Measurements from ENCODE around the gene NDUFA13. TPM values are rescaled to one million over a fixed set of nuclear protein-coding genes. Genes with fewer than 3 reads are reported as not detected.

NDUFA13 gene
- total RNA-seq, 4 donors from 2014 or later = 57.4 to 97.2 (median 63.9) TPM

DNA sequence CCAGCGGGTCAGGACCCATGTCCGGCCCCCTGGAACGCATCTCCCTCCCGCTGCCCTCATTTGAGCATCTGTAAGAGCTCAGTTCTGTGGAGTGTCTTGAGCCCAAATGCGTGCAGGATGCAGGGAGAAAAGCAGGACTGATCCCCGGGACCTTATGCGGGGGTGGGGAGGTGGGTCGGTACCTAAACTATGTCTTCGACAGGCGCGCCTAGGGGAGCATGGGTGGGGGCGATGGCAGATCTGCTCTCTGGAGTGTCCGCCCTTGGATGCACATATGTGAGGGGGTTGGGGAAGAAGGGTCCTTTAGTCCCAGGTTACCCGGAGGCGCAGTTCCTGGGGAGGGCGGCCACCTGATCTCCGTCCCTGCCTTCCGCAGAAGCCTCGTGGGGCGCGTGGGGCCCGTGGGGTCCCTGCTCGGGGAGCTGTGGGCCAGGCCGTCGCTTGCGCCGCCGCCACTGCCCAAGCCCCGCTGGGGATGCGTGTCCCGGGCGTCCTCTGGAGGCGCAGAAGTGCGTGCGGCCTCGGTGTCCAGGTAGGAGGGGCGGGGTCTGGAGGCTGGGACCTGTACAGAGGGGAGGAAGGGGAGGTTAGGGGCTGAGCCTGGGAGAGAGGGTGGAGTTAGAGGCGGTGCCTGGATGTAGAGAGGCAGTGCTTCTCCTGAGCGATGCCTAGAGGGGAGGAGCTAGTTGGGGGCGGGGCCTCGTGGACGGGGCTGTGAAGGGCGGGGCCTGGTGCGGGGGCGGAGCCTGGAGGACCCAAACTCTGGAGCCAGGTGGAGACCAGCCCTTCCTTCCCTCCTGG, 24.9 kb downstream of the NDUFA13 start:
- peak; percentile 47 for DNase-seq (ENCODE audit: low spot score)
- TF ChIP-seq, protein P1, sequence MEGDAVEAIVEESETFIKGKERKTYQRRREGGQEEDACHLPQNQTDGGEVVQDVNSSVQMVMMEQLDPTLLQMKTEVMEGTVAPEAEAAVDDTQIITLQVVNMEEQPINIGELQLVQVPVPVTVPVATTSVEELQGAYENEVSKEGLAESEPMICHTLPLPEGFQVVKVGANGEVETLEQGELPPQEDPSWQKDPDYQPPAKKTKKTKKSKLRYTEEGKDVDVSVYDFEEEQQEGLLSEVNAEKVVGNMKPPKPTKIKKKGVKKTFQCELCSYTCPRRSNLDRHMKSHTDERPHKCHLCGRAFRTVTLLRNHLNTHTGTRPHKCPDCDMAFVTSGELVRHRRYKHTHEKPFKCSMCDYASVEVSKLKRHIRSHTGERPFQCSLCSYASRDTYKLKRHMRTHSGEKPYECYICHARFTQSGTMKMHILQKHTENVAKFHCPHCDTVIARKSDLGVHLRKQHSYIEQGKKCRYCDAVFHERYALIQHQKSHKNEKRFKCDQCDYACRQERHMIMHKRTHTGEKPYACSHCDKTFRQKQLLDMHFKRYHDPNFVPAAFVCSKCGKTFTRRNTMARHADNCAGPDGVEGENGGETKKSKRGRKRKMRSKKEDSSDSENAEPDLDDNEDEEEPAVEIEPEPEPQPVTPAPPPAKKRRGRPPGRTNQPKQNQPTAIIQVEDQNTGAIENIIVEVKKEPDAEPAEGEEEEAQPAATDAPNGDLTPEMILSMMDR (IDR thresholded peaks at IDR 0.05) = no peak
- peak; percentile 29 for ATAC-seq (ENCODE audit: low FRiP score)

DNA sequence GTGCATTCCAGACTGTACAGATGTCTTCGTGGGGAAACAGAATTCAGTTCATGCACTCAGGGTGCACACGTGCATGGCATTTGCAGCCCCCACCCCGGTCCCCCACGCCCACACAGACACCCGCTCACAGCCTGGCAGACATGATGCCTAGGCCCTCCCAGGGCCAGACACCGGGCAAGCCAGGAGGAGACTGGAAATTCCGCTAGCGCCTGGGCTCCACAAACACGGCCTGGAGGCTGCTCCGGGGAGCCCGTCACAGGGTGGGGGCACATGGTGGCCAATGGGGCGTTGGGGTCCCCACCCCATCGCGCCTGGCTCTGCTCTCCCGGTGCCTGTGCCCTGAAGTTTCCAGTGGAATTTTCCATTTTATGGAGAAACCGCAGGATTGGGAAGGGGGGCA, 25.6 kb downstream of the NDUFA13 start:
- ATAC-seq (ENCODE audit: low FRiP score) = no peak

DNA sequence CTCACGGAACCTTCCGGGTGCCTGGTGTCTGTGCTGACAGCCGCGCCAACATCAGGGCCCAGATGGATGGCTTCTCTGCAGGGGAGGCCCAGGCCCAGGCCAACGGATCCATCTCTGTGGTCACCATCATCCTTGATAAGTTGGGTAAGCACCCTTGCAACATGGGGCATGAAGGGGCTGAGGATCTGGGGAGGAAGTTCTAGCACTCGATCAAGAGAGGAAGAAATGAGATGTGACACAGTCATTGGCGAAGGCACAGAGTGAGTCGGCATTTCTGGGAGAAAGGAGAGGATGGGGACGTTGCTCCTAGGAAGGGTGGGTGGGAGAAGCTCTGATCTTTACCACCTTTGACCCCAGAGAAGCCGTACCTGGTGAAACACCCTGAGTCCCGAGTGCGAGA, 26.5 kb downstream of the NDUFA13 start:
- DNase-seq (ENCODE audit: low spot score) (no peak), ATAC-seq (ENCODE audit: low FRiP score) (no peak)
- TF ChIP-seq, protein P1 (IDR thresholded peaks at IDR 0.05) = no peak

More for the DNA sequence above, 25.6 kb downstream of the NDUFA13 start:
- no peak for DNase-seq (ENCODE audit: low spot score)
- TF ChIP-seq, protein P1 (IDR thresholded peaks at IDR 0.05) = no peak

DNA sequence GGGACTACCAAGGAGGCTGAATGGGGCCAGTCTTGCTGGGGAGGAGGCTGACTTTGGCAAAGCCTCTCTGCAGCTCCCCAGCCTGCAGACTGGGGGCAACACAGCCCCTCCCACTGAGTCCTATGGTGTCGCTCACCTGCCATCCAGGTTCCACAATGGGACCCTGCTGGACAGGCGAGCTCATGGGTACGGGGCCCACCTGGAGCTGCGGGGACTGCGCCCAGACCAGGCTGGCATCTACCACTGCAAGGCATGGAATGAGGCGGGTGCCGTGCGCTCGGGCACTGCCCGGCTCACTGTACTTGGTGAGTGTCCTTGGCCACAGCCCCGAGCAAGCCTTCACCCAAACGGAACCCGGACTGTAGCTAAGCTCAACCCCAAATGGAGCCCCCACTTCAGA, 27.1 kb downstream of the NDUFA13 start:
- no peak for DNase-seq (ENCODE audit: low spot score)
- no peak for ATAC-seq (ENCODE audit: low FRiP score)
- TF ChIP-seq, protein P1 (IDR thresholded peaks at IDR 0.05) = no peak

DNA sequence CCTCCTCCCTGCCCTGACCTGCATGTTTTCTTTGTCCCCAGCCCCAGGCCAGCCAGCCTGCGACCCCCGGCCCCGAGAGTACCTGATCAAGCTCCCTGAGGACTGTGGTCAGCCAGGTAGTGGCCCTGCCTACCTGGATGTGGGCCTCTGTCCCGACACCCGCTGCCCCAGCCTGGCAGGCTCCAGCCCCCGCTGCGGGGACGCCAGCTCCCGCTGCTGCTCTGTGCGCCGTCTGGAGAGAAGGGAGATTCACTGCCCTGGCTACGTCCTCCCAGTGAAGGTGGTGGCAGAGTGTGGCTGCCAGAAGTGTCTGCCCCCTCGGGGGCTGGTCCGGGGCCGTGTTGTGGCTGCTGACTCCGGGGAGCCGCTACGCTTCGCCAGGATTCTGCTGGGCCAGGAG, 27.6 kb downstream of the NDUFA13 start:
- TF ChIP-seq, protein P1 (IDR thresholded peaks at IDR 0.05) = no peak
- ATAC-seq (ENCODE audit: low FRiP score) (no peak), DNase-seq (ENCODE audit: low spot score) (no peak)

DNA sequence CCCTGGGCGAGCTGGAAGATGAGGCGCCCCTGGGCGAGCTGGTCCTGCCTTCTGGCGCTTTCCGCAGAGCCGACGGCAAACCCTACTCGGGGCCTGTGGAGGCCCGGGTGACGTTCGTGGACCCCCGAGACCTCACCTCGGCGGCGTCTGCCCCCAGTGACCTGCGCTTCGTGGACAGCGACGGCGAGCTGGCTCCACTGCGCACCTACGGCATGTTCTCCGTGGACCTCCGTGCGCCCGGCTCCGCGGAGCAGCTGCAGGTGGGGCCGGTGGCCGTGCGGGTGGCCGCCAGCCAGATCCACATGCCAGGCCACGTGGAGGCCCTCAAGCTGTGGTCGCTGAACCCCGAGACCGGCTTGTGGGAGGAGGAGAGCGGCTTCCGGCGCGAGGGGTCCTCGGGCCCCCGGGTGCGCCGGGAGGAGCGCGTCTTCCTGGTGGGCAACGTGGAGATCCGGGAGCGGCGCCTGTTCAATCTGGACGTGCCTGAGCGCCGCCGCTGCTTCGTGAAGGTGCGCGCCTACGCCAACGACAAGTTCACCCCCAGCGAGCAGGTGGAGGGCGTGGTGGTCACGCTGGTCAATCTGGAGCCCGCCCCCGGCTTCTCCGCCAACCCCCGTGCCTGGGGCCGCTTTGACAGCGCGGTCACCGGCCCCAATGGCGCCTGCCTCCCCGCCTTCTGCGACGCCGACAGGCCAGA, 28.4 kb downstream of the NDUFA13 start:
- ATAC-seq (ENCODE audit: low FRiP score) (no peak), DNase-seq (ENCODE audit: low spot score) (no peak)
- TF ChIP-seq, protein P1 (IDR thresholded peaks at IDR 0.05) = no peak
